Midbrain (tissue), 1 donor: ENCODE data around the gene AMDHD2.
"Not testable (repeated sequence)": the region's sequence is repeated elsewhere in the genome, so short reads cannot be mapped to it uniquely, and the experiment has no call there.

Source experiments
- DNase-seq: peaks from one replicate; lab custom pipeline; 2025; lab: John Stamatoyannopoulos, UW

Gene AMDHD2

GRCh38 chr16:2517954-2518605 is 2.1 kb upstream of the AMDHD2 start:
- no peak for DNase-seq

- no peak for DNase-seq
Observed at GRCh38 chr16:2518823-2519710, 1.1 kb upstream of the AMDHD2 start.

GRCh38 chr16:2519711-2520080 is 475 bp upstream of the AMDHD2 start:
- DNase-seq, result no peak

- DNase-seq, result no peak
Observed at GRCh38 chr16:2520784-2521531, 787 bp downstream of the AMDHD2 start.

- DNase-seq, result no peak
Observed at GRCh38 chr16:2523801-2524231, 3.6 kb downstream of the AMDHD2 start.

GRCh38 chr16:2524339-2524938 is 4.3 kb downstream of the AMDHD2 start:
- no peak for DNase-seq

GRCh38 chr16:2526135-2526534 is 6.0 kb downstream of the AMDHD2 start:
- no peak for DNase-seq

GRCh38 chr16:2527071-2527783 is 7.1 kb downstream of the AMDHD2 start:
- no peak for DNase-seq

GRCh38 chr16:2527784-2528100 is 7.6 kb downstream of the AMDHD2 start:
- DNase-seq, result no peak

- DNase-seq, result no peak
Observed at GRCh38 chr16:2528161-2529060, 8.2 kb downstream of the AMDHD2 start.

- DNase-seq, result no peak
Observed at GRCh38 chr16:2529061-2529931, 9.1 kb downstream of the AMDHD2 start.

GRCh38 chr16:2529961-2530628 is 9.9 kb downstream of the AMDHD2 start:
- DNase-seq, result no peak

GRCh38 chr16:2530629-2531318 is 10.6 kb downstream of the AMDHD2 start:
- no peak for DNase-seq

- no peak for DNase-seq
Observed at GRCh38 chr16:2531371-2531695, 11.2 kb downstream of the AMDHD2 start, which contains the start of gene CEMP1. Gene CEMP1, minus strand, starts transcription at chr16:2531408. Its CDS starts 335 bp downstream, at chr16:2531073.

GRCh38 chr16:2531696-2532493 is 11.7 kb downstream of the AMDHD2 start:
- peak; percentile 98 for DNase-seq

- peak; percentile 42 for DNase-seq
Observed at GRCh38 chr16:2532494-2533141, 12.4 kb downstream of the AMDHD2 start.

- DNase-seq, result not testable (repeated sequence)
Observed at GRCh38 chr16:2533142-2533755, 13.1 kb downstream of the AMDHD2 start.
